Immature natural killer cell (primary cell): Measurements from ENCODE around the gene FZR1. TPM values are rescaled to one million over a fixed set of nuclear protein-coding genes. Genes with fewer than 3 reads are reported as not detected.
A peak's percentile ranks its signal among the peaks of the same experiment; 100 is the strongest.
"Not testable (repeated sequence)": the region's sequence is repeated elsewhere in the genome, so short reads cannot be mapped to it uniquely, and the experiment has no call there.

Experiments used
- DNase-seq, 3 donors: peaks; one replicate each; pipeline ENCODE4 v3.0.0; 2022; ENCODE audit warnings: mixed read lengths in 1 of 3
- H3K27ac Mint-ChIP-seq, 6 donors: one replicate each; pipeline ENCODE4 v1.8.0; 2020; ENCODE audit warnings: mixed read lengths in 6 of 6, mild to moderate bottlenecking in 5 of 6, inconsistent platforms in 4 of 6, moderate library complexity in 3 of 6
- H3K27me3 Mint-ChIP-seq, 3 donors: one replicate each; pipeline ENCODE4 v1.8.0; 2020 to 2021; ENCODE audit warnings: low read depth in 3 of 3, mild to moderate bottlenecking in 3 of 3, mixed read lengths in 3 of 3, moderate library complexity in 3 of 3, inconsistent platforms in 1 of 3
- H3K36me3 Mint-ChIP-seq, 3 donors: one replicate each; pipeline ENCODE4 v1.8.0; 2020; ENCODE audit warnings: mixed read lengths in 3 of 3, inconsistent platforms in 2 of 3, mild to moderate bottlenecking in 2 of 3
- H3K4me1 Mint-ChIP-seq, 2 donors: one replicate each; pipeline ENCODE4 v1.8.0; 2020; ENCODE audit warnings: inconsistent platforms in 2 of 2, mild to moderate bottlenecking in 2 of 2, mixed read lengths in 2 of 2, moderate library complexity in 1 of 2
- H3K4me3 Mint-ChIP-seq, 5 donors: one replicate each; pipeline ENCODE4 v1.8.0; 2020; ENCODE audit warnings: mild to moderate bottlenecking in 5 of 5, mixed read lengths in 5 of 5, inconsistent platforms in 3 of 5, moderate library complexity in 3 of 5
- H3K9me3 Mint-ChIP-seq, 6 donors: one replicate each; pipeline ENCODE4 v1.8.0; 2020; ENCODE audit warnings: mild to moderate bottlenecking in 6 of 6, mixed read lengths in 6 of 6, inconsistent platforms in 4 of 6, moderate library complexity in 3 of 6
- polyA plus RNA-seq, 3 donors: library from polyadenylated mRNA; unstranded; fragments of 300-500 nt; fragmentation: Illumina TruSeq; gene quantifications; one replicate each; pipeline ENCODE4 v1.2.3, GENCODE V29; 2021

Gene FZR1
- polyA plus RNA-seq, 3 donors from 2014 or later: 6.8 to 14.2 (median 9.7) TPM

GRCh38 chr19:3550947-3551791, 45.1 kb downstream of the FZR1 start:
- Mint-ChIP-seq H3K9me3 (no peaks in the 10 kb centered on the region), H3K36me3 (no peaks in the 10 kb centered on the region), H3K27me3 (peaks cover 0 to 5% (median 4%) of the 10 kb centered on the region in 3 donors), H3K27ac (no peak overlapping the region), H3K4me1 (peaks cover 21 to 25% of the 10 kb centered on the region in 2 donors), H3K4me3 (no peak overlapping the region)
- DNase-seq: no peak

DNA sequence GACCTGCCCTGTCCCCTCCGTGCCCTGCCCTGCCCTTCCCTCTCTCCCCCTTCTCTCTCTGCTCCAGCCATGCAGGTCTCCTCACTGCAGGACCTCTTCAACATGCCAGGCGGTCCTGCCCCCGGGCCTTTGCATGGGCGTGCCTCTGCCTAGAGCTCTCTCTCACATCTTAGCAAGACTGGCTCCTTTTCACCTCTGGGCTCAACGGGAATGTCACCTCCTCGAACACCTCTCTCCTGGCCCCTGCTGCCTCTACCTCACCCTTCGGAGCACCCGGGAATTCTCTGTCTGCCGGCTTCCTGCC, 45.6 kb downstream of the FZR1 start:
- Mint-ChIP-seq H3K36me3 (no peaks in the 10 kb centered on the region), H3K9me3 (no peaks in the 10 kb centered on the region), H3K4me1 (peaks cover 27 to 30% of the 10 kb centered on the region in 2 donors), H3K27ac (no peak overlapping the region), H3K4me3 (no peak overlapping the region), H3K27me3 (peaks cover 1 to 6% (median 5%) of the 10 kb centered on the region in 3 donors)
- DNase-seq: no peak

GRCh38 chr19:3554254-3555083, 48.4 kb downstream of the FZR1 start:
- peak overlapping the region; percentile 66 to 88 (median 68) for H3K4me3 Mint-ChIP-seq
- peak in 1 of 3 donors; percentile 24 for DNase-seq
- peaks cover 6 to 13% (median 6%) of the 10 kb centered on the region in 3 donors for H3K27me3 Mint-ChIP-seq
- peaks cover 34 to 36% of the 10 kb centered on the region in 2 donors for H3K4me1 Mint-ChIP-seq
- H3K9me3 Mint-ChIP-seq: no peaks in the 10 kb centered on the region
- H3K36me3 Mint-ChIP-seq: no peaks in the 10 kb centered on the region
- peak overlapping the region; percentile 67 to 92 (median 80) for H3K27ac Mint-ChIP-seq

GRCh38 chr19:3555653-3556422, 49.7 kb downstream of the FZR1 start:
- peak overlapping the region; percentile 88 to 98 (median 94) for H3K4me3 Mint-ChIP-seq
- peak overlapping the region in 5 of 6 donors; percentile 73 to 91 (median 84) for H3K27ac Mint-ChIP-seq
- H3K9me3 Mint-ChIP-seq: no peaks in the 10 kb centered on the region
- no peak for DNase-seq
- H3K36me3 Mint-ChIP-seq: no peaks in the 10 kb centered on the region
- peaks cover 34 to 36% of the 10 kb centered on the region in 2 donors for H3K4me1 Mint-ChIP-seq
- peaks cover 6 to 13% (median 6%) of the 10 kb centered on the region in 3 donors for H3K27me3 Mint-ChIP-seq

DNA sequence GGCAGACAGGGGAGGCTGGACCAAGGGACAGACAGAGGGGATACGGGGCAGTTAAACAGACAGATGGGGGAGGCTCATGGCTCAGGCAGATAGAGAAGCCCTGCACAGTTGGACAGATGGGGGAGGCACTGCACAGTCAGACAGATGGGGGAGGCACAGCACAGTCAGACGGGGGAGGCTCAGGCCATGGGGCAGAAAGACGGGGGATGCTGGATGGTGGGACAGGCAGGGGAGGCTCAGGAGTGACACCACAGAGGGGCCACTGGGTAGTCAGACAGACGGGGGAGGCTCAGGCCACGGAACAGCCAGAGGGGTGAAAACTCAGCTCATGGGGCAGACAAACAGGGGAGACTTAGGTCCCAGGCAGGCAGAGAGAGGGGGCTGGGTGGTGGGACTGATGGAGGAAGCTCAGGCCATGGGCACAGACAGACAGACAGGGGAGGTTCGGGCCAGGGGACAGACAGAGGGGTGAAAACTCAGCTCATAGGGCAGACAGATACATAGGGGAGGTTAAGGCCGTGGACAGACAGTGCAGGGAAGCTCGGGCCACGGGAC, 50.4 kb downstream of the FZR1 start:
- peak overlapping the region; percentile 68 to 91 (median 85) for H3K27ac Mint-ChIP-seq
- no peak for DNase-seq
- peaks cover 6 to 13% (median 6%) of the 10 kb centered on the region in 3 donors for H3K27me3 Mint-ChIP-seq
- no peaks in the 10 kb centered on the region for H3K36me3 Mint-ChIP-seq
- H3K9me3 Mint-ChIP-seq: no peaks in the 10 kb centered on the region
- H3K4me1 Mint-ChIP-seq: peaks cover 34 to 36% of the 10 kb centered on the region in 2 donors
- peak overlapping the region; percentile 88 to 98 (median 94) for H3K4me3 Mint-ChIP-seq

DNA sequence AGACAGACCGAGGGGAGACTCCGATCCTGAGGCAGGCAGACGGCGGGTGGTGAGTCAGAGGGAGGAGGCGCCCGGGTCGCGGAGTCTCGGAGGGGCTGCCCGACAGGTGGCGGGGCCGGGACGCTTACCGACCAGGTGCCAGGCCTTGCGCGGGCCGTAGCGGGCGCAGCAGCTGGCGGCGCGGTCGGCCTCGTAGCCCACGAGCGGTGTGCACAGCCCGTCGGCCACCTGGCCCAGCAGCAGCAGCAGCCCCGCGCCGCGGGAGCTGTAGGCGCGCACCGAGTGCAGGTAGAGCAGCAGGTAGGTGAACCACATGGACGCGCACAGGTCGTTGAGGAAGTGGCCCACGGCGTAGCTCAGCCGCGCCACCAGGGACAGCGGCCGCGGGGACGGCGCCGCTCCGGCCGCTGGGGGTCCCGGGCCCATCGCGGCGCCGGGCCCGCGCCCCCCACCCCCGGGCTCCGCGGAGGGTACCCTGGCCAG, 50.9 kb downstream of the FZR1 start:
- Mint-ChIP-seq H3K4me1 (peaks cover 34% of the 10 kb centered on the region in 2 donors), H3K9me3 (no peaks in the 10 kb centered on the region), H3K4me3 (peak overlapping the region; percentile 88 to 98 (median 94)), H3K36me3 (no peaks in the 10 kb centered on the region), H3K27me3 (peaks cover 6 to 13% (median 6%) of the 10 kb centered on the region in 3 donors), H3K27ac (peak overlapping the region; percentile 68 to 91 (median 85))
- peak; percentile 48 to 51 (median 49) for DNase-seq

DNA sequence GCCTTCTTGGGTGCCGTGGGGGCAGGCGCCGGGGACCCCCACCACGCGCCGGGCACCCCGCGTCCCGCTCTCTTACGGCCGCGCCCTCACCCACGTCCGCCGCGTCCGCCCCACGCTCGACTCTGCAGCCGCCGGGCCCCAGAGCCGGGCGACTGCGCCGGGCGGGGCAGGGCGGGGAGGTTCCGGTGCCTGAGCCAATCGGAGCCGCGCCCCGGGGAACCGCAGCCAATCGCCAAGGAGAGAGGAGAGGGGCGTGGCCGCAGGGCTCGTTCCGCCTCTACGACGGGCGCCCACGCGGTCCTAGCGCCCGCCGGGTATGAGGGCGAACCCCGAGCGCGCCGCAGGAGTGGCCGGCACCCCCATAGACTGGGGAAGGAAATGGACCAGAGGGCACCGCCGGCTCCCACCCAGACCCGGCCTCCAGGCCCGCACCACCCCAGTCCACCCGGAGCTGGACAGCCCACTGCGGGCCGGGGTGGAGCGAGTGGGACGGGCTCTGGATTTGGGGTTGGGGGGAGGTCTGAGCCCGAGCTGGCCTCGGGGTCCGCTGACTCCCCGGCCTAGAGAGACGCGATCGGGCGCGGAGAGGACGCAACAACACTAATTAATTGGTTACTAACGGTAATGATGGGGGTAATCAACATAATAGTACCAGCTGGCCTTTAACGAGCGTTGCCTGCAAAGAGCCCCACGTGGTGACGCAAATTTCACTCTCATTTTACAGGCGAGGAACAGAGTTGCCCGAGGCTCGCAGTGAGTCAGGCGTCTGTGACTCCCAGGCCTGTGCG, 51.5 kb downstream of the FZR1 start, which contains the start of gene MFSD12:
Gene MFSD12, minus strand, starts transcription at position 126 of the 788 bp plus-strand sequence. CDS start 183 bp downstream, outside the sequence.
- peak within 1 kb of the TSS; percentile 88 to 98 (median 94) for H3K4me3 Mint-ChIP-seq
- peaks cover 6 to 13% (median 6%) of the 10 kb centered on the region in 3 donors for H3K27me3 Mint-ChIP-seq
- H3K4me1 Mint-ChIP-seq: peaks cover 34% of the 10 kb centered on the region in 2 donors
- H3K36me3 Mint-ChIP-seq: no peaks in the 10 kb centered on the region
- peak; percentile 92 to 94 (median 93) for DNase-seq
- no peaks in the 10 kb centered on the region for H3K9me3 Mint-ChIP-seq
- peak within 1 kb of the TSS; percentile 78 to 92 (median 88) for H3K27ac Mint-ChIP-seq

DNA sequence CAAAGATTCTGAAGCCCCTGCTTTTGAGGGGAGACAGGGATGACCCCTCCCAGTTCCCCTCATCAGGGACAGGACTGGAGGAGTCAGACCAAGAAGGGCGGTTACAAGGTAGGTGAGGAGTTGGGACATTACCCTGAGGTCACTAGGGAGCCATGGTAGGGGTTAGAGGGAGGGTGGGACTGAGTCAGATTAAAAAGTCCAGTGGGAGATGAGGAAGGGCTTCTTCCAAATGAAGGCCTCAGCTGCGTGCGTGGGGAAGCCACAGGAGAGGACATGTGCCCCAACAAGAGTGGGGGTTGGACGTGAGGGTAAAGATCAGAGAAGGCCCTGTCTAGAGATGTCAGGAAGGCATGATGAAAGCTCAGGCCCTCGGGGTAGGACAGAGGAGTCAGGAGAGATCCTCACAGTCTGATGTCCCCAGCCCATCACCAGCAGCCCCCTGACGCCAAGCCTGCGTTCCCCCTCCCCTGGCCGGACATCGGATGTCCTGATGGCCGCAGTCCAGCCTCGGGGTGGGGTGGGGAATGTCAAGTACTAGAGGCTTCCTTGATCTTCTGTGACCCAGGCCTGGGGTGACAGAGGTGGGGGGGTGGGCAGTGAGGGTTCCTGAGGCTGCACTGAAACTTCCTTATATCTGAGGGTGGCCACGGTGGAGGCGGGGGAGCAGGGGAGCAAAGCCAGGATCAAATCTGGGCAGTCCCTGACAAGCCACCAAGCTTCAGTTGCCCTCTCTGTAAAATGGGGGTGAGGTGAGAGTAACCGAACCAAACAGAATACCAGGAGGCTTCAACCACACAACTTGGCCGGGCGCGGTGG, 57.8 kb downstream of the FZR1 start:
- H3K27ac Mint-ChIP-seq: no peak overlapping the region
- no peak for DNase-seq

DNA sequence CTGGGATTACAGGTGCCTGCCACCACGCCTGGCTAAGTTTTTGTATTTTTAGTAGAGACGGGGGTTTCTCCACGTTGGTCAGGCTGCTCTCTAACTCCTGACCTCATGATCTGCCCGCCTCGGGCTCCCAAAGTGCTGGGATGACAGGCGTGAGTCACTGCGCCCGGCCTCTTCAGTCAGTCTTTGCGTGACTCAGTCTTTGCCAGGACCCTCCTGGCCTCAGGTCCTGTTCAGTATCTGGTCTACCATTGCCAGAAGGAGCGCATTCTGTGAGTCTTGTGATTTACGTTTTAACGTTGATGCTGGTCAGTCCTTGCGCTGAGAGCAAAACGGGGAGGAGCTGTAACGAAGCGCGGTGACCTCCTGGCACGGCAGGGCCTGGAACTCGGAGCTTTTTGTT, 59.0 kb downstream of the FZR1 start:
- DNase-seq: no peak
- H3K4me3 Mint-ChIP-seq: no peak overlapping the region
- no peaks in the 10 kb centered on the region for H3K9me3 Mint-ChIP-seq
- no peaks in the 10 kb centered on the region for H3K36me3 Mint-ChIP-seq
- H3K4me1 Mint-ChIP-seq: no peaks in the 10 kb centered on the region
- no peaks in the 10 kb centered on the region for H3K27me3 Mint-ChIP-seq
- H3K27ac Mint-ChIP-seq: no peak overlapping the region

More for the DNA sequence above, 57.8 kb downstream of the FZR1 start:
- Mint-ChIP-seq H3K9me3 (no peaks in the 10 kb centered on the region), H3K4me3 (no peak overlapping the region), H3K4me1 (no peaks in the 10 kb centered on the region), H3K36me3 (no peaks in the 10 kb centered on the region), H3K27me3 (no peaks in the 10 kb centered on the region)

- H3K4me3 Mint-ChIP-seq, DNase-seq, H3K27me3 Mint-ChIP-seq, H3K9me3 Mint-ChIP-seq, H3K36me3 Mint-ChIP-seq, H3K27ac Mint-ChIP-seq: not testable (repeated sequence)
- H3K4me1 Mint-ChIP-seq: peaks cover 9 to 11% of the 10 kb centered on the region in 2 donors
Observed at GRCh38 chr19:3570042-3570441, 63.9 kb downstream of the FZR1 start.

DNA sequence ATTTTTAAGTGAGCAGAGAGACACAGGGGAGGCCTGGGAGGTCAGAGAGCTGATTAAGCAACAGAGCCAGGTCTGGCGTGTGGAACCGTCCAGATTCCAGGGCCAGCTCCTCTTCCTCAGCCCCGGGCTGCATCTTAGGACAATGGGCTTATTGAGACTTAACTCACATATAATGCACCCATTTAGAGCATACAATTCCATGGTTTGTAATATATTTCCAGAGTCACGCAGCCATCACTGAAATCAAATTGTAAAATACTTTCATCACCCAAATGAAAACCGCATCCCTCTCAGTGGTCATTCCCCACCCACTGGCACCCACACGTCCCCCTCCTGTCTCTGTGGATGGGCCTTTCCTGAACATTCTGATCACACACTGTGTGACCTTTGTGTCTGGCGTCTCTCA, 64.5 kb downstream of the FZR1 start:
- no peak overlapping the region for H3K4me3 Mint-ChIP-seq

More for the DNA sequence above, 64.5 kb downstream of the FZR1 start:
- H3K9me3 Mint-ChIP-seq: no peaks in the 10 kb centered on the region
- H3K27me3 Mint-ChIP-seq: peaks cover 0 to 8% (median 4%) of the 10 kb centered on the region in 3 donors
- H3K36me3 Mint-ChIP-seq: peaks cover 0 to 6% (median 0%) of the 10 kb centered on the region in 3 donors
- no peak for DNase-seq
- peak overlapping the region in 1 of 6 donors; percentile 58 for H3K27ac Mint-ChIP-seq
- H3K4me1 Mint-ChIP-seq: peaks cover 11 to 13% of the 10 kb centered on the region in 2 donors
